T-cell (primary cell): Measurements from ENCODE around the gene PPP1R13B. TPM values are rescaled to one million over a fixed set of nuclear protein-coding genes. Genes with fewer than 3 reads are reported as not detected.
A peak's percentile ranks its signal among the peaks of the same experiment; 100 is the strongest.

Experiments
- ATAC-seq, 4 experiments: fragments of 200-7000 bp in 3 of 4; fragments of 150-1000 bp in 1 of 4; cut with Tn5 transposase; replicated peaks in 1 of 4; 1 replicate in 3 of 4; 2 replicates in 1 of 4; pipeline ENCODE4 v1.10.0; 2021; ENCODE audit warnings: moderate library complexity in 3 of 4, mild to moderate bottlenecking in 2 of 4, moderate number of reproducible peaks in 1 of 4
- CTCF ChIA-PET, 2 donors: fragments of 300-600 bp; sonication (Branson Sonifier 250); formaldehyde crosslinking; loops; one replicate each; lab custom pipeline; 2022; ENCODE audit warnings: antibody characterized with exemption in 2 of 2; lab: Charles Lee
- POLR2A ChIA-PET, 2 donors: fragments of 300-600 bp; sonication (Branson Sonifier 250); formaldehyde crosslinking; loops; one replicate each; lab custom pipeline; 2022; ENCODE audit warnings: antibody characterized with exemption in 2 of 2; lab: Charles Lee
- DNase-seq, 35 experiments: peaks; one replicate each; pipeline versions ENCODE4 v3.0.0 to v3.0.0-alpha.2; 2013 to 2023
- H3K27ac ChIP-seq: one replicate; pipeline ENCODE4 v1.5.1; 2013; ENCODE audit warnings: low read length
- H3K27me3 ChIP-seq, 2 experiments: replicated peaks in 1 of 2; 1 replicate in 1 of 2; 2 replicates in 1 of 2; pipeline versions ENCODE4 v1.6.1 to v1.7.0; 2013; ENCODE audit warnings: low read length in 1 of 2, mixed read lengths in 1 of 2; ENCODE audit not compliant: control insufficient read depth in 2 of 2, insufficient read depth in 2 of 2; ENCODE audit errors: extremely low read depth in 1 of 2
- H3K36me3 ChIP-seq, 2 donors: 1 replicate in 1 of 2; 2 replicates in 1 of 2; pipeline versions ENCODE4 v1.6.1 to v1.7.0; 2013; ENCODE audit warnings: low read length in 1 of 2; ENCODE audit not compliant: control insufficient read depth in 2 of 2, insufficient read depth in 1 of 2; ENCODE audit errors: extremely low read depth in 1 of 2
- H3K4me1 ChIP-seq, 2 experiments: 1 replicate in 1 of 2; 2 replicates in 1 of 2; pipeline versions ENCODE4 v1.6.1 to v1.7.0; 2013; ENCODE audit warnings: low read length in 2 of 2, mixed read lengths in 1 of 2; ENCODE audit not compliant: insufficient read depth in 2 of 2, control insufficient read depth in 1 of 2; ENCODE audit errors: extremely low read depth in 1 of 2
- H3K4me3 ChIP-seq, 2 donors: 1 replicate in 1 of 2; 2 replicates in 1 of 2; pipeline versions ENCODE4 v1.5.1 to v1.7.0; 2013; ENCODE audit warnings: mild to moderate bottlenecking in 2 of 2, low read length in 1 of 2, moderate library complexity in 1 of 2; ENCODE audit not compliant: control insufficient read depth in 1 of 2; ENCODE audit errors: extremely low read depth in 1 of 2
- H3K9me3 ChIP-seq: 2 replicates; pipeline ENCODE4 v1.7.0; 2013
- H3K27ac Mint-ChIP-seq, 2 donors: one replicate each; pipeline ENCODE4 v1.8.0; 2020 to 2021; ENCODE audit warnings: mild to moderate bottlenecking in 2 of 2, mixed read lengths in 2 of 2
- H3K27me3 Mint-ChIP-seq, 2 donors: one replicate each; pipeline ENCODE4 v1.8.0; 2021 to 2022; ENCODE audit warnings: mixed read lengths in 2 of 2
- H3K36me3 Mint-ChIP-seq: one replicate; pipeline ENCODE4 v1.8.0; 2021; ENCODE audit warnings: mixed read lengths
- H3K4me1 Mint-ChIP-seq, 3 donors: one replicate each; pipeline ENCODE4 v1.8.0; 2020 to 2022; ENCODE audit warnings: mixed read lengths in 3 of 3, mild to moderate bottlenecking in 1 of 3
- H3K4me3 Mint-ChIP-seq, 3 donors: one replicate each; pipeline ENCODE4 v1.8.0; 2020 to 2022; ENCODE audit warnings: mild to moderate bottlenecking in 3 of 3, mixed read lengths in 3 of 3, moderate library complexity in 3 of 3
- H3K9me3 Mint-ChIP-seq, 3 donors: one replicate each; pipeline ENCODE4 v1.8.0; 2020 to 2022; ENCODE audit warnings: mixed read lengths in 3 of 3
- WGBS: methylation state at CpG from one replicate; pipeline ENCODE4 v1.1.5; 2013; ENCODE audit warnings: missing lambda C conversion rate; ENCODE audit not compliant: insufficient coverage; 5-methylcytosine and 5-hydroxymethylcytosine counted together
- total RNA-seq, 35 experiments: library from RNA in 6 of 35; stranded (reverse) in 6 of 35; fragments of 120-200 nt in 1 of 35; gene quantifications; one replicate each; pipeline versions ENCODE4 v1.2.1 to v1.2.4 and lab custom pipeline; 2013 to 2026

PPP1R13B gene
- total RNA-seq, 5 donors from 2014 or later (not counting 1 experiment from before 2014, with no cell fraction given) = 23.8 to 32.4 (median 29.9) TPM

- no peaks in the 10 kb centered on the region for H3K27me3 Mint-ChIP-seq
- H3K4me1 ChIP-seq = peaks cover 4 to 17% of the 10 kb centered on the region in 2 experiments
- H3K4me3 ChIP-seq = peak overlapping the region; percentile 65 to 66
- peak overlapping the region; percentile 81 to 93 for H3K27ac Mint-ChIP-seq
- ATAC-seq (peak; percentile 32 to 75 (median 48)), DNase-seq (peak in 22 of 35 experiments; percentile 7 to 63 (median 22))
- no peaks in the 10 kb centered on the region for H3K36me3 Mint-ChIP-seq
- WGBS = 100% methylated on average over 1 of the region's 12 CpGs
- H3K27me3 ChIP-seq = peaks cover 0 to 4% of the 10 kb centered on the region in 2 experiments
- H3K4me3 Mint-ChIP-seq = peak overlapping the region; percentile 82 to 88 (median 84)
- peaks cover 13 to 19% (median 14%) of the 10 kb centered on the region in 3 donors for H3K4me1 Mint-ChIP-seq
- POLR2A ChIA-PET = interaction anchor here in 1 of 2 donors (0.6 kb wide), 1 partner anchor 882 kb away, joined by 3 read pairs; no protein-coding TSS in a partner anchor
- peaks cover 0 to 6% (median 0%) of the 10 kb centered on the region in 3 donors for H3K9me3 Mint-ChIP-seq
- peak overlapping the region; percentile 41 for H3K27ac ChIP-seq
- no peaks in the 10 kb centered on the region for H3K36me3 ChIP-seq
- no peaks in the 10 kb centered on the region for H3K9me3 ChIP-seq
- CTCF ChIA-PET = no interaction called here
Measured at GRCh38 chr14:103872481-103873113, 25.2 kb upstream of the PPP1R13B start.

- Mint-ChIP-seq H3K27me3 (no peaks in the 10 kb centered on the region), H3K27ac (peak overlapping the region; percentile 81 to 93), H3K36me3 (no peaks in the 10 kb centered on the region), H3K4me1 (peaks cover 13 to 19% (median 14%) of the 10 kb centered on the region in 3 donors), H3K4me3 (peak overlapping the region; percentile 82 to 88 (median 84)), H3K9me3 (peaks cover 0 to 6% (median 0%) of the 10 kb centered on the region in 3 donors)
- Histone ChIP-seq H3K36me3 (no peaks in the 10 kb centered on the region), H3K4me3 (peak overlapping the region; percentile 65 to 66), H3K9me3 (no peaks in the 10 kb centered on the region), H3K4me1 (peaks cover 4 to 17% of the 10 kb centered on the region in 2 experiments), H3K27me3 (peaks cover 0 to 5% of the 10 kb centered on the region in 2 experiments), H3K27ac (peak overlapping the region; percentile 41)
- DNase-seq (peak in 34 of 35 experiments; percentile 26 to 81 (median 56)), ATAC-seq (peak; percentile 89 to 91 (median 90))
- ChIA-PET CTCF (no interaction called here), POLR2A (no interaction called here)
- WGBS = 21% methylated on average over 44 of the region's 53 CpGs
Measured at GRCh38 chr14:103871596-103872480, 24.5 kb upstream of the PPP1R13B start.

- Histone ChIP-seq H3K4me3 (no peak overlapping the region), H3K27ac (no peak overlapping the region)
Measured at GRCh38 chr14:103870891-103871595, 23.7 kb upstream of the PPP1R13B start.

GRCh38 chr14:103870144-103870876 is 22.9 kb upstream of the PPP1R13B start:
- H3K27me3 ChIP-seq = peaks cover 0 to 5% of the 10 kb centered on the region in 2 experiments
- no peaks in the 10 kb centered on the region for H3K36me3 Mint-ChIP-seq
- H3K27me3 Mint-ChIP-seq = no peaks in the 10 kb centered on the region
- H3K27ac ChIP-seq = no peak overlapping the region
- no peak overlapping the region for H3K27ac Mint-ChIP-seq
- peak overlapping the region in 2 of 3 donors; percentile 37 to 88 for H3K4me3 Mint-ChIP-seq
- no peak for DNase-seq
- H3K36me3 ChIP-seq = no peaks in the 10 kb centered on the region
- peaks cover 0 to 6% (median 0%) of the 10 kb centered on the region in 3 donors for H3K9me3 Mint-ChIP-seq
- CTCF ChIA-PET = interaction anchor here in 1 of 2 donors (0.8 kb wide), 1 partner anchor 64 kb away, joined by 4 read pairs; no protein-coding TSS in a partner anchor
- peaks cover 4 to 17% of the 10 kb centered on the region in 2 experiments for H3K4me1 ChIP-seq
- H3K4me1 Mint-ChIP-seq = peaks cover 13 to 19% (median 14%) of the 10 kb centered on the region in 3 donors
- no peak overlapping the region for H3K4me3 ChIP-seq
- no peak for ATAC-seq
- no peaks in the 10 kb centered on the region for H3K9me3 ChIP-seq
- POLR2A ChIA-PET = interaction anchor here in 1 of 2 donors (0.7 kb wide), 1 partner anchor 24 kb away, joined by 5 read pairs; no protein-coding TSS in a partner anchor
- 97% methylated on average over 6 of the region's 9 CpGs for WGBS

More at GRCh38 chr14:103870891-103871595, 23.7 kb upstream of the PPP1R13B start:
- peaks cover 0 to 6% (median 0%) of the 10 kb centered on the region in 3 donors for H3K9me3 Mint-ChIP-seq
- peaks cover 13 to 19% (median 14%) of the 10 kb centered on the region in 3 donors for H3K4me1 Mint-ChIP-seq
- CTCF ChIA-PET = interaction anchor here in 1 of 2 donors (0.8 kb wide), 1 partner anchor 64 kb away, joined by 4 read pairs; no protein-coding TSS in a partner anchor
- no peaks in the 10 kb centered on the region for H3K36me3 Mint-ChIP-seq
- peak overlapping the region in 1 of 2 donors; percentile 6 for H3K27ac Mint-ChIP-seq
- ATAC-seq (no peak), DNase-seq (no peak)
- H3K4me1 ChIP-seq = peaks cover 4 to 17% of the 10 kb centered on the region in 2 experiments
- no peaks in the 10 kb centered on the region for H3K9me3 ChIP-seq
- peaks cover 0 to 5% of the 10 kb centered on the region in 2 experiments for H3K27me3 ChIP-seq
- H3K27me3 Mint-ChIP-seq = no peaks in the 10 kb centered on the region
- 89% methylated on average over 2 of the region's 8 CpGs for WGBS
- no peaks in the 10 kb centered on the region for H3K36me3 ChIP-seq
- POLR2A ChIA-PET = interaction anchor here in 1 of 2 donors (0.7 kb wide), 1 partner anchor 25 kb away, joined by 5 read pairs; no protein-coding TSS in a partner anchor
- H3K4me3 Mint-ChIP-seq = peak overlapping the region; percentile 43 to 88 (median 62)

- Histone ChIP-seq H3K4me1 (peaks cover 4 to 17% of the 10 kb centered on the region in 2 experiments), H3K9me3 (no peaks in the 10 kb centered on the region), H3K4me3 (no peak overlapping the region), H3K36me3 (no peaks in the 10 kb centered on the region), H3K27ac (no peak overlapping the region), H3K27me3 (peaks cover 0 to 5% of the 10 kb centered on the region in 2 experiments)
- Mint-ChIP-seq H3K27me3 (no peaks in the 10 kb centered on the region), H3K27ac (no peak overlapping the region), H3K4me1 (peaks cover 8 to 14% (median 10%) of the 10 kb centered on the region in 3 donors), H3K4me3 (no peak overlapping the region), H3K36me3 (no peaks in the 10 kb centered on the region), H3K9me3 (no peaks in the 10 kb centered on the region)
- ChIA-PET CTCF (no interaction called here), POLR2A (no interaction called here)
- ATAC-seq = no peak
- 81% methylated on average over 12 of the region's 14 CpGs for WGBS
- no peak for DNase-seq
Measured at GRCh38 chr14:103869406-103870143, 22.2 kb upstream of the PPP1R13B start.
